ENCODE results near the gene TMEM47. TPM values are rescaled to one million over a fixed set of nuclear protein-coding genes. Genes with fewer than 3 reads are reported as not detected.

Gene TMEM47
- total and polyA plus RNA-seq, 2 of the 8 experiments (the other 6 are each of a cell fraction or from before 2014, with no cell fraction given) = 24.8 to 28.5 TPM

- Histone ChIP-seq H3K4me1 (replicated peaks in 1 of 4; ENCODE audit: control insufficient read depth in 3 of 4, insufficient read depth in 4 of 4, low read length in 3 of 4) (peaks cover 0 to 13% (median 0%) of the 10 kb centered on the region in 4 experiments; a peak in 3 of 7 replicates), H4K91ac (replicated peaks; ENCODE audit: insufficient read length, low read length) (no peak overlapping the region), H2BK12ac (ENCODE audit: low read depth, low read length) (no peak overlapping the region), H3K14ac (ENCODE audit: insufficient read length) (no peak overlapping the region), H3K9ac (replicated peaks in 1 of 4; ENCODE audit: extremely low read depth in 1 of 4, low read depth in 3 of 4, low read length in 3 of 4) (peak overlapping the region in 3 of 4 experiments; percentile 20 to 79 (median 43); a peak in 5 of 7 replicates), H2AK5ac (ENCODE audit: low read depth, low read length) (no peak overlapping the region), H4K5ac (ENCODE audit: insufficient read length, low read depth, low read length) (no peak overlapping the region), H3K4me2 (ENCODE audit: insufficient read depth in 1 of 2, low read depth in 2 of 2, low read length in 2 of 2) (peak overlapping the region; percentile 76 to 82), H3K18ac (ENCODE audit: extremely low read depth, low read length) (no peak overlapping the region), H3K79me2 (ENCODE audit: control insufficient read depth in 1 of 2, insufficient read depth in 2 of 2, low read length in 2 of 2) (peaks cover 0 to 50% of the 10 kb centered on the region in 2 experiments; a peak in 3 of 4 replicates), H3K23me2 (ENCODE audit: low read depth, low read length) (peaks cover 2% of the 10 kb centered on the region), H2BK20ac (ENCODE audit: low read length) (no peak overlapping the region), H3K27me3 (replicated peaks in 1 of 4; ENCODE audit: control insufficient read depth in 3 of 4, extremely low read depth in 1 of 4, insufficient read depth in 3 of 4, low read length in 3 of 4) (no peaks in the 10 kb centered on the region), H3K27ac (ENCODE audit: low read depth, low read length) (no peak overlapping the region), H2AFZ (ENCODE audit: low read length) (no peak overlapping the region), H2BK120ac (replicated peaks; ENCODE audit: low read depth, low read length) (no peak overlapping the region), H3K23ac (ENCODE audit: insufficient read length) (no peak overlapping the region), H3K9me3 (ENCODE audit: insufficient read depth in 2 of 2, low read depth in 1 of 2, low read length in 1 of 2) (no peaks in the 10 kb centered on the region), H2BK15ac (ENCODE audit: low read length) (no peak overlapping the region), H2BK5ac (ENCODE audit: low read depth, low read length) (no peak overlapping the region), H3K4me3 (ENCODE audit: extremely low read depth in 1 of 4, insufficient read depth in 2 of 4, low read depth in 3 of 4, low read length in 4 of 4) (peak overlapping the region; percentile 68 to 92 (median 83)), H4K20me1 (replicated peaks in 1 of 2; ENCODE audit: control insufficient read depth in 1 of 2, insufficient read depth in 2 of 2, low read length in 2 of 2) (no peaks in the 10 kb centered on the region), H3K79me1 (ENCODE audit: low read depth, low read length) (no peaks in the 10 kb centered on the region), H3K4ac (replicated peaks; ENCODE audit: insufficient read length, low read depth, low read length) (no peak overlapping the region), H4K8ac (ENCODE audit: extremely low read depth, insufficient read depth, low read length) (no peak overlapping the region), H3K56ac (replicated peaks; ENCODE audit: insufficient read length, low read depth, low read length) (no peak overlapping the region), H3K36me3 (ENCODE audit: control insufficient read depth in 2 of 4, insufficient read depth in 4 of 4, low read length in 3 of 4) (no peaks in the 10 kb centered on the region)
- WGBS, 2 experiments (ENCODE audit: extremely low coverage in 1 of 2, insufficient coverage in 1 of 2, insufficient read length in 1 of 2, insufficient replicate concordance in 2 of 2, low coverage in 1 of 2, low lambda C conversion rate in 2 of 2, missing lambda C conversion rate in 1 of 2) = 0% methylated on average over 7 of the region's 27 CpGs; no CpG with 5 or more reads in 1 of the 2 experiments
- FAIRE-seq (no peak), DNase-seq (ENCODE audit: low read depth in 1 of 2, low spot score in 2 of 2) (no peak)
- ChIA-PET POLR2A (ENCODE audit: partially characterized antibody) (interaction anchor here (0.6 kb wide), 1 partner anchor 851 kb away, joined by 3 read pairs; no protein-coding TSS in a partner anchor), CTCF (ENCODE audit: partially characterized antibody) (no interaction called here)
Observed at GRCh38 chrX:34656467-34656841, 631 bp downstream of the TMEM47 start.

All from H1 (cell line).